Nephron (organoid): ENCODE measurements around the gene RPL31.

ENCODE experiments used
- H3K27ac Mint-ChIP-seq, 3 experiments: 2 replicates each; pipeline ENCODE4 v1.8.0; 2020; ENCODE audit warnings: mixed read lengths in 3 of 3, mild to moderate bottlenecking in 2 of 3, moderate library complexity in 1 of 3
- H3K27me3 Mint-ChIP-seq: 2 replicates; pipeline ENCODE4 v1.8.0; 2021; ENCODE audit warnings: low read depth, mild to moderate bottlenecking, moderate library complexity, mixed read lengths
- H3K36me3 Mint-ChIP-seq: 2 replicates; pipeline ENCODE4 v1.8.0; 2020; ENCODE audit warnings: low read depth, mixed read lengths
- H3K4me1 Mint-ChIP-seq: 2 replicates; pipeline ENCODE4 v1.8.0; 2020; ENCODE audit warnings: mixed read lengths
- H3K4me3 Mint-ChIP-seq, 3 experiments: 2 replicates each; pipeline ENCODE4 v1.8.0; 2020; ENCODE audit warnings: mild to moderate bottlenecking in 3 of 3, mixed read lengths in 3 of 3, moderate library complexity in 2 of 3
- H3K9me3 Mint-ChIP-seq: 2 replicates; pipeline ENCODE4 v1.8.0; 2020; ENCODE audit warnings: mixed read lengths
- CTCF ChIP-seq, 3 experiments: fragments of 200-600 bp; sonication (generic); IDR thresholded peaks; one replicate each; pipeline ENCODE4 v1.5.0; 2021; ENCODE audit warnings: antibody characterized with exemption in 3 of 3; ENCODE audit not compliant: unreplicated experiment in 3 of 3

Gene RPL31

GRCh38 chr2:101012706-101013181, 10.7 kb downstream of the RPL31 start:
- Mint-ChIP-seq H3K4me1 (peaks cover 6% of the 10 kb centered on the region), H3K36me3 (peaks cover 75% of the 10 kb centered on the region), H3K27ac (peak overlapping the region in 1 of 3 experiments; percentile 39), H3K9me3 (no peaks in the 10 kb centered on the region), H3K27me3 (no peaks in the 10 kb centered on the region), H3K4me3 (no peak overlapping the region)
- peak; percentile 77 to 83 (median 82) for TF ChIP-seq CTCF (IDR thresholded peaks at IDR 0.05; ENCODE audit: unreplicated experiment in 3 of 3)

DNA sequence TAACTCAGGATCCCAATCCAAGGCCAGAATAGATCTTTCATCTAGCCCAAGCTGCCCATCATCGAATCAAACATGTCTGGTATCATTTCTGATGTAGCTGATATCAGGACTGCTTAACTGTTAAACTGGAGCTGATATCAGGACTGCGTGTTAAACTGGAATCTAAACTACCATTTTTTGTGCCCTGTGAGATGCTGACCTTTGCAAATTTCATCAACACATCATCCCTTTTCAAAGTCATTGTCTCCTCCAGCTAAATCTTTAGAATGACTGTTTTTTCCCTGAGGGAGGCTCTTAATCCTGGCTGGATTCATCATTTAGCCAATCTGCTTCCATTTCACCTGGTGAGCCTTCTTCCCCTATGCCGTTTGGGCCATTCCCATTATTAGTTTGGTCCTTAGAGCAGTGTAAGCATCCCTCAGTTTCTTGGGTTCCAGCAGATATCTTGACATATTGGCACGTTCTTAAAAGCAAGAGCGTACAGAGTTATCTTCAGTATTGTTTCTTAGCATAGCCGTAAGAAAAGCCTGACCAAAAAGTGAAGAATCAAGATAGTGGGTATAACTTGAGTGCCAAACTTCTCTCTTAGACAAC, 12.3 kb downstream of the RPL31 start:
- Mint-ChIP-seq H3K27ac (no peak overlapping the region), H3K4me3 (no peak overlapping the region), H3K27me3 (no peaks in the 10 kb centered on the region), H3K9me3 (no peaks in the 10 kb centered on the region), H3K4me1 (no peaks in the 10 kb centered on the region), H3K36me3 (peaks cover 76% of the 10 kb centered on the region)
- TF ChIP-seq CTCF (IDR thresholded peaks at IDR 0.05; ENCODE audit: unreplicated experiment in 3 of 3), result no peak

- H3K9me3 Mint-ChIP-seq, result no peaks in the 10 kb centered on the region
- TF ChIP-seq CTCF (IDR thresholded peaks at IDR 0.05; ENCODE audit: unreplicated experiment in 3 of 3), result no peak
- no peaks in the 10 kb centered on the region for H3K4me1 Mint-ChIP-seq
- H3K27ac Mint-ChIP-seq, result no peak overlapping the region
- no peak overlapping the region for H3K4me3 Mint-ChIP-seq
- H3K36me3 Mint-ChIP-seq, result peaks cover 77% of the 10 kb centered on the region
- H3K27me3 Mint-ChIP-seq, result no peaks in the 10 kb centered on the region
These were observed 15.3 kb downstream of the RPL31 start for GRCh38 chr2:101017371-101017770.

DNA sequence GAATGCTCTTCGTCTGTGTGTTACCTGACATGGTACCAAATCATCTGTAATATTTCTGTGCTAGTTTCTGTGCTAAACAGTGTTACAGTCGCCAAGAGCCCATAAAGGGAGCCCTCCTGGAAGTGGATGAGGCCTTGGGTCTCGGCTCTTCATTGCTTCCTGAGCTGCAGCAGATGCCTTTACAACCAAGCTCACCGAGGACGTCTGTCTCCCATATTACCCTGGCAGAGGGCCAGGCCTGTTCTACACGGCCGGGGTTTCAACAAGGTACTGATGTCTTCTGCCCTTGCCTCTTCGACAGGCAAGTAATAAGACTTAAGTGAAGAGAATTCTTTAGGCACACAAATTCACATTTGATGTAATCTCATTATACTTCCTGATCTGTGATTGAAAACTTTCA, 16.8 kb downstream of the RPL31 start:
- Mint-ChIP-seq H3K36me3 (peaks cover 73% of the 10 kb centered on the region), H3K27ac (peak overlapping the region in 1 of 3 experiments; percentile 46)

GRCh38 chr2:101022221-101022620, 20.1 kb downstream of the RPL31 start:
- no peak overlapping the region for H3K27ac Mint-ChIP-seq

More for the DNA sequence above, 16.8 kb downstream of the RPL31 start:
- Mint-ChIP-seq H3K9me3 (no peaks in the 10 kb centered on the region), H3K27me3 (no peaks in the 10 kb centered on the region), H3K4me1 (no peaks in the 10 kb centered on the region), H3K4me3 (no peak overlapping the region)
- TF ChIP-seq CTCF (IDR thresholded peaks at IDR 0.05; ENCODE audit: unreplicated experiment in 3 of 3), result no peak

More at GRCh38 chr2:101022221-101022620, 20.1 kb downstream of the RPL31 start:
- Mint-ChIP-seq H3K4me3 (no peak overlapping the region), H3K36me3 (peaks cover 64% of the 10 kb centered on the region), H3K27me3 (no peaks in the 10 kb centered on the region), H3K9me3 (no peaks in the 10 kb centered on the region), H3K4me1 (no peaks in the 10 kb centered on the region)
- TF ChIP-seq CTCF (IDR thresholded peaks at IDR 0.05; ENCODE audit: unreplicated experiment in 3 of 3), result no peak
